Measurements from ENCODE around the gene POU2F1.
"Not testable (repeated sequence)": the region's sequence is repeated elsewhere in the genome, so short reads cannot be mapped to it uniquely, and the experiment has no call there.

POU2F1 gene

DNA sequence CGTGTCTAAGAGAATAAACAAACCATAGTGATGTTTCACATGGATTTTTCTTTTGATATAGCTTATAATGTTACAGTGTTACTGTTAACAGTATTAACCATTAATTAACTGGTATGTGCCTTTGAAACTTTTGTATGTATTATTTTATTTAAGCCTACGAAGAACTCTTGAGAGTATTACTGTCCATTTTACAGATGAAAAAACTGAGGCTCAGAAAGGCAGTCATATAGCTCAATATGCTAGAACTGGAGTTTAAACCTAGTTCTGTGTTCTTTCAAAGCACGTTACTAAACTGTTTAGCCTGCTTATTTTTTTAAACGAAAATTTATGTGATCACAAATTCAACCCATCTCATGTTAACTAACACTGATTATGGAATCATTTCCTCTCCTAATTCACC lies 83.5 kb downstream of the POU2F1 start:
- H3K27me3 ChIP-seq (ENCODE audit: control insufficient read depth, insufficient read depth, low read length): no peaks in the 10 kb centered on the region
- no peaks in the 10 kb centered on the region for H3K4me1 ChIP-seq (ENCODE audit: control insufficient read depth, insufficient read depth, low read length)
- no peak overlapping the region for H3K4me3 ChIP-seq (ENCODE audit: low read length)
- no peaks in the 10 kb centered on the region for H3K36me3 ChIP-seq (ENCODE audit: insufficient read depth, low read length)
- H3K4me2 ChIP-seq (ENCODE audit: low read length): no peak overlapping the region
- no peaks in the 10 kb centered on the region for H3K9me3 ChIP-seq (replicated peaks; ENCODE audit: low read length)
- no peak overlapping the region for H3K9ac ChIP-seq (ENCODE audit: low read depth, low read length)

DNA sequence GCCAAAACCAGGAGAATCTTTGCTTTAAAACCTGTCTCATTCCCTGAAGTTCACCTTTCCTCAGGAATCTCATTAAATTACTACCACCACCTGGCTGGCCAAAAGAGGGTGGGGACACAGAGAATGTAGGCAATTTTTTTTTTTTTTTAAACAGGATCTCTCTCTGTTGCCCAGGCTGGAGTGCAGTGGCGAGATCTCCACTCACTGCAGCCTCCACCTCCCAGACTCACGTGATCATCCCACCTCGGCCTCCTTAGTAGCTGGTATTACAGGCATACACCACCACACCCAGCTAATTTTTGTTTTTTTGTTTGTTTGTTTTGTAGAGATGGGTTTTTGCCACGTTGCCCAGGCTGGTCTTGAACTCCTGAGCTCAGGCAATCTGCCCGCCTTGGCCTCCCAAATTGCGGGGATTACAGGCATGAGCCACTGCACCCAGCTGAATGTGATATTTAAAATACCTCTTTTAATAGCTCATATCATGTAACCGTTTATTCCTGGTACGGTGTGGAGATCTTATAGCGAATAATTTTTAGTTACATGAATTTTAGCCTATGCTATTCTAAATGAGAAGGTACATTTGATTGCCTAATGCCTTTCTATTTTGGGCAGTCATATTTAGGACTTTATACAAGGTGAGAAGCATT lies 84.5 kb downstream of the POU2F1 start:
- no peaks in the 10 kb centered on the region for H3K9me3 ChIP-seq (replicated peaks; ENCODE audit: low read length)
- no peak overlapping the region for H3K4me3 ChIP-seq (ENCODE audit: low read length)
- no peak overlapping the region for H3K4me2 ChIP-seq (ENCODE audit: low read length)
- no peaks in the 10 kb centered on the region for H3K27me3 ChIP-seq (ENCODE audit: control insufficient read depth, insufficient read depth, low read length)
- H3K4me1 ChIP-seq (ENCODE audit: control insufficient read depth, insufficient read depth, low read length): no peaks in the 10 kb centered on the region
- H3K9ac ChIP-seq (ENCODE audit: low read depth, low read length): no peak overlapping the region
- no peaks in the 10 kb centered on the region for H3K36me3 ChIP-seq (ENCODE audit: insufficient read depth, low read length)

DNA sequence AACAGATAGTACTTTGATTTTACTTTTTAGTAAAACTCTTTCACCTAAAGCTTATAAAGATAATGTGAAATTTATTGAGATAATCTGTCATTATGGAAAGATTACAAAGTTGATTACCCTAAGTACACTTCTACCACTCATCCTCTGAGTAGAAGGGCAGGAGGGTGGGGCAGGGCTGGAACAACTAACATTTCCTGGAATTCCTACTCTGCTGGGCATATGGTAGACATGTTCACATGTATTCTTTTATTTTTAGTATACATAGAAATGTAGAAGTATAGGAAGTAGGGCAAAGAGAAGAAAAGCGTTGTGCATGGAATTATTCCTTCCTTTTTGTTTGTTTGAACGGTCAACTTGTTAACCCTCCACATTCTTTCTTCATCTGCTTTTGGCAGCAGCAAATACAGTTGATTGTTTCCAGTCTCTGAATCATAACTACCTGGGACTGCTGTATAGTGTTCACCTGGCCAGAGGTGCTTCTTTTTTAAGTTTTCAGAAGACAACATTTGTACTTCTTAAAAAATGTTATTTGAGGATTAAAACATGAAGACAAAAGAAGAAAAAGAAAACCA lies 85.1 kb downstream of the POU2F1 start:
- Histone ChIP-seq H3K9me3 (replicated peaks; ENCODE audit: low read length) (no peaks in the 10 kb centered on the region), H3K4me1 (ENCODE audit: control insufficient read depth, insufficient read depth, low read length) (no peaks in the 10 kb centered on the region), H3K4me2 (ENCODE audit: low read length) (no peak overlapping the region), H3K36me3 (ENCODE audit: insufficient read depth, low read length) (no peaks in the 10 kb centered on the region), H3K27me3 (ENCODE audit: control insufficient read depth, insufficient read depth, low read length) (no peaks in the 10 kb centered on the region), H3K9ac (ENCODE audit: low read depth, low read length) (no peak overlapping the region), H3K4me3 (ENCODE audit: low read length) (no peak overlapping the region)

DNA sequence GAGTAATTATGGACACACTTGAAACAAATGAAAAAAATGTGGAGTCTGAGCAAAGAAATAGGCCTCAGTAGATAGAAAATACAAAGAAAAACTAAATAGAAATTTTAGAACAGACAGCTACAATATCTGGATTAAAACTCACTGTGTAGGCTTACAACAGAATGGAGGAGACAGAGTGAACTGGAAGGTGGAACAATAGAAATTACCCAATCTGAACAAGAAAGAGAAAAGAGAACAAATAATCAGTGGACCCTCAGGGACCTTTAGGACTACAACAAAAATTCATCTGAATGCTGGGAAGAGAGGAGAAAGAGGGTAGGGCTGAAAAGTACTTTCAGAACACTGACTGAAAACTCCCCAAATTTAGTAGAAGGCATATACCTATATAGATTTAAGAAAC lies 90.0 kb downstream of the POU2F1 start:
- Histone ChIP-seq H3K4me2 (ENCODE audit: low read length) (no peak overlapping the region), H3K36me3 (ENCODE audit: insufficient read depth, low read length) (no peaks in the 10 kb centered on the region), H3K4me3 (ENCODE audit: low read length) (no peak overlapping the region)

DNA sequence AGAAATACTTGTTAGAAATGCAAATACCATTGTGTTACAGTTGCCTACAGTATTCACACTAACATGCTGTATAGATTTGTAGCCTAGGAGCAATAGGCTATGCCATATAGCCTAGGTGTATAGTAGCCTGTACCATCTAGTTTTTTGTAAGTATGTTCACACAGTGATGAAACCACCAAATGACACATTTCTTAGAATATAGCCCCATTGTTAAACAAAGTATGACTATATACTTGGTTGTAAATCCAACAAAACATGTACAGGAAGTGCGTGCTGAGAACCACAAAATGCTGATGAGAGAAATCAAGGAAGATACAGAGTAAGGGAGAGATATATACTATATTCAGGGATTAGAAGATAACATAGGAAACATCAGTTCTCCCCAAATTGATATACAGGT lies 92.2 kb downstream of the POU2F1 start:
- no peaks in the 10 kb centered on the region for H3K36me3 ChIP-seq (ENCODE audit: insufficient read depth, low read length)
- no peak overlapping the region for H3K9ac ChIP-seq (ENCODE audit: low read depth, low read length)
- H3K27me3 ChIP-seq (ENCODE audit: control insufficient read depth, insufficient read depth, low read length): no peaks in the 10 kb centered on the region
- H3K4me3 ChIP-seq (ENCODE audit: low read length): no peak overlapping the region
- no peak overlapping the region for H3K4me2 ChIP-seq (ENCODE audit: low read length)
- H3K9me3 ChIP-seq (replicated peaks; ENCODE audit: low read length): no peaks in the 10 kb centered on the region
- no peaks in the 10 kb centered on the region for H3K4me1 ChIP-seq (ENCODE audit: control insufficient read depth, insufficient read depth, low read length)

More for the DNA sequence above, 90.0 kb downstream of the POU2F1 start:
- H3K9ac ChIP-seq (ENCODE audit: low read depth, low read length): no peak overlapping the region
- H3K27me3 ChIP-seq (ENCODE audit: control insufficient read depth, insufficient read depth, low read length): no peaks in the 10 kb centered on the region
- no peaks in the 10 kb centered on the region for H3K9me3 ChIP-seq (replicated peaks; ENCODE audit: low read length)
- H3K4me1 ChIP-seq (ENCODE audit: control insufficient read depth, insufficient read depth, low read length): no peaks in the 10 kb centered on the region

DNA sequence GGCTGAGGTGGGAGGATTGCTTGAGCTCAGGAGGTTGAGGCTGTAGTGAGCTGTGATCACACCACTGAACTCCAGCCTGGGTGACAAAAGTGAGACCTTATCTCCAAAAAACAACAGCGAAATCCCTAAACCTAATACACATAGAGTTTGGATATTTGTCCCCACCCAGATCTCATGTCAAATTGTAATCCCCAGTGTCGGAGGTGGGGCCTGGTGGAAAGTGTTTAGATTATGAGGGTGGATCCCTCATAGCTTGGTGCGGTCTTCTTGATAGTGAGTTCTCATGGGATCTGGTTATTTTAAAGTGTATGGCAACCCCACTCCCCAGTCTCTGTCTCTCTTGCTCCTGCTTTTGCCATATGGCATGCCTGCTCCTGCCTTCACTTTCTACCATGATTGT lies 94.0 kb downstream of the POU2F1 start:
- Histone ChIP-seq H3K9ac (ENCODE audit: low read depth, low read length) (no peak overlapping the region), H3K36me3 (ENCODE audit: insufficient read depth, low read length) (no peaks in the 10 kb centered on the region), H3K4me1 (ENCODE audit: control insufficient read depth, insufficient read depth, low read length) (no peaks in the 10 kb centered on the region), H3K9me3 (replicated peaks; ENCODE audit: low read length) (no peaks in the 10 kb centered on the region), H3K4me3 (ENCODE audit: low read length) (no peak overlapping the region), H3K27me3 (ENCODE audit: control insufficient read depth, insufficient read depth, low read length) (no peaks in the 10 kb centered on the region), H3K4me2 (ENCODE audit: low read length) (no peak overlapping the region)

DNA sequence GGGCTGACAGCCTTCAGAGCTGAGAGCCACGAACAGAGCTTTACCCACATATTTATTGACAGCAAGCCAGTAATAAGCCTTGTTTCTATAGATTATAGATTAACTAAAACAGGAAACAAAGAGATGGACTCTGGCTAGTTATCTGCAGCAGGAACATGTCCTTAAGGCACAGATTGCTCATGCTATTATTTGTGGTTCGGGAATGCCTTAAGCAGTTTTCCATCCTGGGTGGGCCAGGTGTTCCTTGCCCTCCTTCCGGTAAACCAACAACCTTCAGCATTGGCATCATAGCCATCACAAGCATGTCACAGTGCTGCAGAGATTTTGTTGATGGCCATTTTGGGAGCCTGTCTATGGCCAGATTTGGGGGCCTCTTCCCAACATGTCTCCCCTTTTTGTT lies 96.8 kb downstream of the POU2F1 start:
- Histone ChIP-seq H3K27me3 (ENCODE audit: control insufficient read depth, insufficient read depth, low read length) (no peaks in the 10 kb centered on the region), H3K36me3 (ENCODE audit: insufficient read depth, low read length) (no peaks in the 10 kb centered on the region), H3K9me3 (replicated peaks; ENCODE audit: low read length) (peaks cover 8% of the 10 kb centered on the region), H3K4me2 (ENCODE audit: low read length) (no peak overlapping the region), H3K4me1 (ENCODE audit: control insufficient read depth, insufficient read depth, low read length) (no peaks in the 10 kb centered on the region), H3K4me3 (ENCODE audit: low read length) (no peak overlapping the region), H3K9ac (ENCODE audit: low read depth, low read length) (no peak overlapping the region)

DNA sequence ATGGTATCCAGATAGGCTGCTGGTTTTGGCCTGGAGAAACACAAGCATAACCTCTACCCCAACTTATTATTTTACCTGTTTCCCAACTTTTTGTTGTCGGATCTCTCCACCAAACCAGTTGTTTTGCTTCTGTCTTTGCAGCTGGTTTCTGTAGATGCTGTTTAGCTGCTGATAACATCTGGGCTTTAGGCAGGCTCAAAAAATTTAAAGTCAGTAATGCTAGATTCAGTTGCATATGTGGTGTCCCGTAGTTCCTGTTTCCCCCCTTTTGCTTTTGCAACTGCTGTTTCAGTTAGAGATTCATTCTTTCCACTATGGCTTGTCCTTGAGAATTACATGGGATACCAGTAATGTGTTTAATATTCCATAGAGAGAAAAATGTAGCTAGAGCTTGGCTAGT lies 98.5 kb downstream of the POU2F1 start:
- H3K4me3 ChIP-seq (ENCODE audit: low read length); H3K27me3 ChIP-seq (ENCODE audit: control insufficient read depth, insufficient read depth, low read length); H3K9ac ChIP-seq (ENCODE audit: low read depth, low read length); H3K4me2 ChIP-seq (ENCODE audit: low read length); H3K4me1 ChIP-seq (ENCODE audit: control insufficient read depth, insufficient read depth, low read length); H3K36me3 ChIP-seq (ENCODE audit: insufficient read depth, low read length): not testable (repeated sequence)
- H3K9me3 ChIP-seq (replicated peaks; ENCODE audit: low read length): peaks cover 15% of the 10 kb centered on the region

DNA sequence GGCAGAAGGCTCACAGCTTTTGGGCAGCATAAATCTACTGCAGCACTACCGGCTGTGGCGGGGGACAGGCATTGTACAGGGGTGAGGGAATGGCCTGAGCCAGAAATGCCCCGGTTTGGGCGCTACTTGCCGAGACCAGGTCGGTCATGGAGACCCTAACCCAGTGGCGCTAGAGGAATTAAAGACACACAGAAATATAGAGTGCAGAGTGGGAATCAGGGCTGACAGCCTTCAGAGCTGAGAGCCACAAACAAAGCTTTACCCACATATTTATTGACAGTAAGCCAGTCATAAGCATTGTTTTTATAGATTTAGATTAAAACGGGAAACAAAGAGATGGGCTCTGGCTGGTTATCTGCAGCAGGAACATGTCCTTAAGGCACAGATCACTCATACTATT lies 101.8 kb downstream of the POU2F1 start:
- Histone ChIP-seq H3K9ac (ENCODE audit: low read depth, low read length) (no peak overlapping the region), H3K36me3 (ENCODE audit: insufficient read depth, low read length) (no peaks in the 10 kb centered on the region), H3K9me3 (replicated peaks; ENCODE audit: low read length) (peaks cover 15% of the 10 kb centered on the region), H3K27me3 (ENCODE audit: control insufficient read depth, insufficient read depth, low read length) (no peaks in the 10 kb centered on the region), H3K4me1 (ENCODE audit: control insufficient read depth, insufficient read depth, low read length) (no peaks in the 10 kb centered on the region), H3K4me2 (ENCODE audit: low read length) (no peak overlapping the region), H3K4me3 (ENCODE audit: low read length) (no peak overlapping the region)

DNA sequence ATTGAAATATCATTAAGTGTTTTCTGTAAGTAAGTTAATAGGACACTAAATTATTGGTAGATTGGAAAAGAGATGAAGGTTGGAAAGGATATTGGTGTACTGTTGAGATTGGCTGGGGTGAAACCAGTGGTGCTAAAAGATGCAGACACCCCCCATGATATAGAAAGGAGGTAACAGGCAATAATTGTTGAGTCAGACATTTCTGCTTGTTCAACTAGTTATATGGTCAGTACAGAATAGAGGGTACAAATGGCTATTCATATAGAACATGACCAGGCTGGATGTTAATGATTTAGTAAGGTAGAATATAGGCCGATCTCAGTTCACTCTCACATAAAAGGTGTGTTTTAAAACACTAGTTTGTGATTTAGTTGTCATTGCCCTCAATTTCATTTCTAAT lies 104.5 kb downstream of the POU2F1 start:
- H3K36me3 ChIP-seq (ENCODE audit: insufficient read depth, low read length): no peaks in the 10 kb centered on the region
- no peaks in the 10 kb centered on the region for H3K27me3 ChIP-seq (ENCODE audit: control insufficient read depth, insufficient read depth, low read length)
- H3K4me3 ChIP-seq (ENCODE audit: low read length): no peak overlapping the region
- no peak overlapping the region for H3K9ac ChIP-seq (ENCODE audit: low read depth, low read length)
- peaks cover 15% of the 10 kb centered on the region for H3K9me3 ChIP-seq (replicated peaks; ENCODE audit: low read length)
- no peaks in the 10 kb centered on the region for H3K4me1 ChIP-seq (ENCODE audit: control insufficient read depth, insufficient read depth, low read length)
- no peak overlapping the region for H3K4me2 ChIP-seq (ENCODE audit: low read length)

DNA sequence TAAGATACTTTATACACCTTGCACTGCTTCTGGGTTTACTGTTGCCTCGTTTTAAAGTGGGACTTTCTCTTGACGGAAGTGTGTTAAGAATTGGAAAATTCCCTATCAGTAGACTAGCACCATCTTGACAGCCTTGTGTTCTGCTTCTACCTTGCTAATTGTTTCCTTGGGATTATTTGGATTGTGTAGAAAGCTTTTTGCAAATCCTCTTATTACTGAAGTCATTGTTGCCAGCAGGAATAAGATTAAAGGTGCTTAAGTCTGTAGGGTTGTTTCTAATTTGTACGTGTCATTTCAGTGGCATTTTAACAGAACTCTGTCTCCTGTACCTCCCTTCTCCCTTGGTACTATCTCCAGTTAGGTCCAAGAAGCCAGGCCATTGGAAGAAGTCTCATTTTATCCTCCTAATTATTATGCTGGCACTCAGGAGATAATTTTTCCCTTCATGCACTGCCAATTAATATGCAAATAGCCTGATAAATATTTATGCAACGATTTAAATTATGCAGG lies 107.7 kb downstream of the POU2F1 start:
- no peak overlapping the region for H3K9ac ChIP-seq (ENCODE audit: low read depth, low read length)
- H3K4me2 ChIP-seq (ENCODE audit: low read length): no peak overlapping the region
- no peak overlapping the region for H3K4me3 ChIP-seq (ENCODE audit: low read length)
- no peaks in the 10 kb centered on the region for H3K9me3 ChIP-seq (replicated peaks; ENCODE audit: low read length)
- H3K36me3 ChIP-seq (ENCODE audit: insufficient read depth, low read length): no peaks in the 10 kb centered on the region
- H3K4me1 ChIP-seq (ENCODE audit: control insufficient read depth, insufficient read depth, low read length): peaks cover 7% of the 10 kb centered on the region
- H3K27me3 ChIP-seq (ENCODE audit: control insufficient read depth, insufficient read depth, low read length): no peaks in the 10 kb centered on the region

DNA sequence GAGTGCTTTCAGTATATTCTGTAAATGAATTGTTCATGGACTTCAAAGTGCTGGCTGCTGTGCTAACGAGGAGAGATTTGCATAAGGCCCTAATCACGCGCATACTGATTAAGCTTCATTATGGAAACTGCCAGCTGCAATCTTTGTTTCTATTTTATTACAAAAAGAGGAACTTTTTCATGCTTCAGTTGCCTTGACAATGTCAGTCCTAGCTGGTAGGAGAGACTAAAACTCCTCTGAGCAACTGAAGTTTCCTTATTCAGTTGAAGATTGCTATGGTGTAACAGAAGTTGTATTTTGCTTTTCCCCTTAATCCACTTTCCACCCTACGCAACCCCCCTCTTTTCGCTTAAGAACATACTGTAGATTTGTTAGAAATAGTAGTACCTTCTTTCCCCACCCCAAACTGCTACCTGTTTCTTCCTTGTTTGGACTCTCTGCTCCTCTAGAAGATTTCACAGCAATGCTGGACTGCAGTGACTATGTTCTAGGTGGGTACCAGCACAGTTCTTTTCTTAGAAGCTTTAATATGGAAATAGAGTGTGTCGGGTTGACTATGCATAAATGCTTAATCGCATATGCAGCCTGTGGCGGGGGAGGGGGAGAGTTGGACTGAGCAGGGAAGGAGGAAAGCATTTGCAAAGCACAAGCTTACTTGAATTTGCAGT lies 108.3 kb downstream of the POU2F1 start:
- Histone ChIP-seq H3K9ac (ENCODE audit: low read depth, low read length) (no peak overlapping the region), H3K4me2 (ENCODE audit: low read length) (no peak overlapping the region), H3K36me3 (ENCODE audit: insufficient read depth, low read length) (no peaks in the 10 kb centered on the region), H3K4me3 (ENCODE audit: low read length) (no peak overlapping the region), H3K27me3 (ENCODE audit: control insufficient read depth, insufficient read depth, low read length) (no peaks in the 10 kb centered on the region), H3K9me3 (replicated peaks; ENCODE audit: low read length) (no peaks in the 10 kb centered on the region), H3K4me1 (ENCODE audit: control insufficient read depth, insufficient read depth, low read length) (peaks cover 7% of the 10 kb centered on the region)

Measured in skeletal muscle satellite cell (primary cell).